Neural progenitor cell (in vitro differentiated cells): Measurements from ENCODE around the gene SPRING1.

Source experiments
- EZH2 ChIP-seq: fragments of 200-600 bp; sonication (generic); IDR thresholded peaks from 2 replicates; pipeline ENCODE4 v1.6.1; 2017; ENCODE audit warnings: antibody characterized with exemption, mild to moderate bottlenecking, moderate library complexity
- EZH2phosphoT487 ChIP-seq: fragments of 200-600 bp; sonication (generic); IDR thresholded peaks from 2 replicates; pipeline ENCODE4 v1.6.1; 2017; ENCODE audit warnings: antibody characterized with exemption
- TF ChIP-seq, protein P1 (sequence below): fragments of 200-600 bp; sonication (generic); IDR thresholded peaks from 2 replicates; pipeline ENCODE4 v1.5.1; 2017; ENCODE audit warnings: antibody characterized with exemption, mild to moderate bottlenecking

- TF ChIP-seq, protein P1, sequence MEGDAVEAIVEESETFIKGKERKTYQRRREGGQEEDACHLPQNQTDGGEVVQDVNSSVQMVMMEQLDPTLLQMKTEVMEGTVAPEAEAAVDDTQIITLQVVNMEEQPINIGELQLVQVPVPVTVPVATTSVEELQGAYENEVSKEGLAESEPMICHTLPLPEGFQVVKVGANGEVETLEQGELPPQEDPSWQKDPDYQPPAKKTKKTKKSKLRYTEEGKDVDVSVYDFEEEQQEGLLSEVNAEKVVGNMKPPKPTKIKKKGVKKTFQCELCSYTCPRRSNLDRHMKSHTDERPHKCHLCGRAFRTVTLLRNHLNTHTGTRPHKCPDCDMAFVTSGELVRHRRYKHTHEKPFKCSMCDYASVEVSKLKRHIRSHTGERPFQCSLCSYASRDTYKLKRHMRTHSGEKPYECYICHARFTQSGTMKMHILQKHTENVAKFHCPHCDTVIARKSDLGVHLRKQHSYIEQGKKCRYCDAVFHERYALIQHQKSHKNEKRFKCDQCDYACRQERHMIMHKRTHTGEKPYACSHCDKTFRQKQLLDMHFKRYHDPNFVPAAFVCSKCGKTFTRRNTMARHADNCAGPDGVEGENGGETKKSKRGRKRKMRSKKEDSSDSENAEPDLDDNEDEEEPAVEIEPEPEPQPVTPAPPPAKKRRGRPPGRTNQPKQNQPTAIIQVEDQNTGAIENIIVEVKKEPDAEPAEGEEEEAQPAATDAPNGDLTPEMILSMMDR = no peak
- TF ChIP-seq EZH2 = no peak
- TF ChIP-seq EZH2phosphoT487 = no peak
Observed at GRCh38 chr12:116731801-116732200, 6.1 kb downstream of the SPRING1 start.
